ENCODE results near the gene JTB.

DNA sequence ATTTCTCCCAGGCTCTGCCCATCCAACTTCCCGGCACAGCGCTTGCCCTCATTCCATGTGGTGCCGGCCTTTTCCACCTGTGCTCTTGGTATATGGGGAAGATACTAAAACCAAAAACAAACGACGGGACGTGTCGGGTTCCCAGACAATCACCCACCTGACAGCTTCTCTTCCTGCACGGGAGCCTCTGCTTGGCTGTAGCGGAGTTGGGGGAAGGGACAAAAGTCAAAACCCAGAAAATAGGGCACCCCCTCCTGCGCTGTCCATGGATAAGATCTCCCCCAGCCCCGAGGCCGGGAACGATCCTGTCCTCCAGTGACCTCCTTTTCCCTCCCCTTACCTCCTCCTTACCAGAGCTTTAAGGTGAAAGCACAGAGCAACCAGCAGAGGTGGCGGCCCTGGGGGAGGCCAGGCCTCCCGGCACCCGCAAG is 640 bp downstream of the JTB start:
- TF ChIP-seq CTCF (IDR thresholded peaks at IDR 0.05; ENCODE audit: low read length), result no peak
- no peak for TF ChIP-seq EZH2 (IDR thresholded peaks at IDR 0.05; ENCODE audit: borderline replicate concordance, low read length)

All from OCI-LY1 (cell line).